GM13976 (cell line): ENCODE data around the gene SMAGP.
"Not testable (repeated sequence)": the region's sequence is repeated elsewhere in the genome, so short reads cannot be mapped to it uniquely, and the experiment has no call there.

Source experiments
- DNase-seq: peaks from one replicate; pipeline ENCODE4 v3.0.0; 2012; ENCODE audit warnings: low spot score
- CTCF ChIP-seq: IDR thresholded peaks from 2 replicates; pipeline ENCODE4 v1.5.1; 2012; ENCODE audit warnings: borderline replicate concordance, mild to moderate bottlenecking; ENCODE audit not compliant: insufficient read depth; ENCODE audit errors: extremely low read depth, missing control alignments, control extremely low read depth
- in situ Hi-C: fragments of 300-500 bp; cut with MboI; formaldehyde crosslinking; loops from one replicate; pipeline ENCODE4 v1.12.0; 2022; ENCODE audit warnings: low sequenced_read_pairs, mixed read lengths, inconsistent platforms; ENCODE audit not compliant: unreplicated experiment

The SMAGP gene

GRCh38 chr12:51232642-51233041 lies 37.6 kb downstream of the SMAGP start:
- in situ Hi-C loops: no loop called here
- TF ChIP-seq CTCF: no peak
- no peak for DNase-seq

- no peak for DNase-seq
- in situ Hi-C loops: no loop called here
- no peak for TF ChIP-seq CTCF
Observed at GRCh38 chr12:51229116-51229809, 41.0 kb downstream of the SMAGP start.

GRCh38 chr12:51227962-51228361 lies 42.3 kb downstream of the SMAGP start:
- DNase-seq: no peak
- in situ Hi-C loops: no loop called here
- no peak for TF ChIP-seq CTCF

GRCh38 chr12:51227112-51227511 lies 43.1 kb downstream of the SMAGP start:
- in situ Hi-C loops, DNase-seq: not testable (repeated sequence)

GRCh38 chr12:51225771-51226170 lies 44.4 kb downstream of the SMAGP start:
- no peak for TF ChIP-seq CTCF
- DNase-seq: no peak
- in situ Hi-C loops: no loop called here

GRCh38 chr12:51225234-51225633 lies 45.0 kb downstream of the SMAGP start:
- no peak for TF ChIP-seq CTCF
- in situ Hi-C loops: no loop called here
- no peak for DNase-seq

GRCh38 chr12:51224625-51225024 lies 45.6 kb downstream of the SMAGP start:
- DNase-seq: no peak
- no peak for TF ChIP-seq CTCF
- in situ Hi-C loops: no loop called here
